Measurements from ENCODE around the gene KCNAB1.

KCNAB1 gene

GRCh38 chr3:156397534-156397933, 277.2 kb downstream of the KCNAB1 start:
- DNase-seq (ENCODE audit: low read depth in 3 of 3, low spot score in 1 of 3), result no peak

- DNase-seq (ENCODE audit: low read depth in 3 of 3, low spot score in 1 of 3), result no peak
Measured at GRCh38 chr3:156400062-156400461, 279.7 kb downstream of the KCNAB1 start.

GRCh38 chr3:156400735-156401134, 280.4 kb downstream of the KCNAB1 start:
- no peak for DNase-seq (ENCODE audit: low read depth in 3 of 3, low spot score in 1 of 3)

DNA sequence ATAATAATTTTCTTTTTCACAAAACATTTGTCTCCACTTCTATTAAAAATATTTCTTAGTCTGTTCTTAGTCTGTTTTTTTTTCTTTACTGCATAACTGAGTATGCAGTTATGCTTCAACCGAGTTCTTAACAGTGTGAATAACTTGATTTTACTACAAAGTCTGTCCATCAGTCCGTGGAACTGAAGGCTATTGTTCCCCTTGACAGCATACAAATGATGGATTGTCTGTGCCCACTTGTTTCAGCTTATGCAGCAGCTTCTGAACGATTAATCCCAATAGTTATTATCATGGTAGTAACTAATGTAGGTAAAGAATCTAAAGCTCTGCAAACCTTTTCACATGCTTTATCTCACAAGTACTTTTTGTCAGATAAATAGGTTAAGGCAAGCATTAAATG, 283.8 kb downstream of the KCNAB1 start:
- no peak for DNase-seq (ENCODE audit: low read depth in 3 of 3, low spot score in 1 of 3)

DNA sequence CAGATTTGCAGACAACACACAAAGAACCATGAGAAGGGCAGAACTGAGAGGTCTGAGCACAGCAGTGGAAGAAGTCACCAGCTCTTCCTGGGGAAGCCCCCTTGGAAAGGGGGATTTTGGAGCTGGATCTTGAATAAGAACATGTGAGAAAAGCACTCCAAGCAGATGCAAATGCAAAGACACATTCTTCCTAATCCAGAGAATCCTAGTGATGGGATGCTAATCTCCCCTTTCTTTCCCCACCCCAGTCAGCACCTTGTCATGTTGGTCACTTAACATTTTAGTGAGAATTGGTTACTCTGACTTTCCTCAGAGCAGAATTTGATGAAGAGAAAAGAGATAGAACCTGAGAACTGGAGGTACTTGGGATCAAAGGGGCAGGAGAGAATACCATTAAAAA, 286.0 kb downstream of the KCNAB1 start:
- DNase-seq (ENCODE audit: low read depth in 3 of 3, low spot score in 1 of 3), result no peak

DNA sequence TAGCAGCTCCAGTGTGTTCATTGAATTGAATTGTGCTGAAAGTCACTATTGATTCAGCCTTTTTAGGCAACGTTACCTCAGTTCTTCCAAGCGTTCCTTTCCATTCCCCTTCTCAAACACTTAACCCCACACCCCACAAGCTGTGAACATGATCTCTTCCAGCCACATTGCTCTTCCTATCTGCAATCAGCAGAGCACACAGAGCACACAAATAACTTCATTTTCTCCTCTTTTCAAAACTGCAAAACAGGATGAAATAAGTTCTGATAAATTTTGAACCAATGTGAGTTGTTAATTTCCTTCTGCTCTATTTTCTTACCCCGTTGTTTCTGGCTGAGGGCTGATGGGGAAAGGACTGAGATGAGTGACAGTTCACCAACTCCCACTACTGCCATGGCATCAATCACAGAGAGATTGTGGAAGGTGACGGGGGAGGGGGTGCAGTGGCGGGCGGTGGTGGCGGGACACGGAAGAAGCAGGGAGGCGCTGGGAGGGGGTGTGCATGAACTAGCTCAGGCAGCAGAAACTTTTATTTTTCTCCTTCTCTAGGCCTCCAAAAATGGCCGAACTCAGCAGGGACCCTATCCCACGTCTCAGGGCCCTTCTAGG, 287.3 kb downstream of the KCNAB1 start:
- DNase-seq (ENCODE audit: low read depth in 3 of 3, low spot score in 1 of 3), result no peak

GRCh38 chr3:156409694-156410093, 289.3 kb downstream of the KCNAB1 start:
- DNase-seq (ENCODE audit: low read depth in 3 of 3, low spot score in 1 of 3), result no peak

- no peak for DNase-seq (ENCODE audit: low read depth in 3 of 3, low spot score in 1 of 3)
Measured at GRCh38 chr3:156412600-156412999, 292.2 kb downstream of the KCNAB1 start.

DNA sequence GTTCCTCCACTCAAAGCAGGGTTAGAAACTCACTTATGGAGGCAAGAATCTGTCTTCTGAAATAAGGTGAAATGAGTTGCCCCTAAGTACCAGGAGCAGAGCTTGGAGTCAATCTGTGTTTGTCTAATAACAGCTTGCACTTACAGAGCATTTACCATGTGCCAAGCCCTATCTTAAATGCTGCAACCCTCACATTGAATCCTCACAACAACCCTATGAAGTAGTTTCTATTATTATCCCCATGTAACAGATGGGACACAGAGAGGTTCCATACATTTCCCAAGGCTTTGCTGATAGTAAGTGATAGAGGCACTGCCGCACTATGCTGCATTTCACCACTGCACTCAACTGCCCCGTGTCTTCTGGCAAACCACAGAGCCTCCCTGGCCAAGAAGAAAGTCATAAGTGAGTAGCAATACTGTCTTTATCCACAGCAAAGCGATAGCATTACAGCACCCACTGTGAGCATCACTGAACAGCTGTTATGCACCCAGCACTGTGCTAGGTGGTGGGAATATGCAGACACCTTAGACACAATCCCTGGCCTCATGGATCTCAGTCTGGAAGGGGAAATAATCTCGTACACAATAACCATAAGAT, 293.0 kb downstream of the KCNAB1 start:
- DNase-seq (ENCODE audit: low read depth in 3 of 3, low spot score in 1 of 3), result no peak

DNA sequence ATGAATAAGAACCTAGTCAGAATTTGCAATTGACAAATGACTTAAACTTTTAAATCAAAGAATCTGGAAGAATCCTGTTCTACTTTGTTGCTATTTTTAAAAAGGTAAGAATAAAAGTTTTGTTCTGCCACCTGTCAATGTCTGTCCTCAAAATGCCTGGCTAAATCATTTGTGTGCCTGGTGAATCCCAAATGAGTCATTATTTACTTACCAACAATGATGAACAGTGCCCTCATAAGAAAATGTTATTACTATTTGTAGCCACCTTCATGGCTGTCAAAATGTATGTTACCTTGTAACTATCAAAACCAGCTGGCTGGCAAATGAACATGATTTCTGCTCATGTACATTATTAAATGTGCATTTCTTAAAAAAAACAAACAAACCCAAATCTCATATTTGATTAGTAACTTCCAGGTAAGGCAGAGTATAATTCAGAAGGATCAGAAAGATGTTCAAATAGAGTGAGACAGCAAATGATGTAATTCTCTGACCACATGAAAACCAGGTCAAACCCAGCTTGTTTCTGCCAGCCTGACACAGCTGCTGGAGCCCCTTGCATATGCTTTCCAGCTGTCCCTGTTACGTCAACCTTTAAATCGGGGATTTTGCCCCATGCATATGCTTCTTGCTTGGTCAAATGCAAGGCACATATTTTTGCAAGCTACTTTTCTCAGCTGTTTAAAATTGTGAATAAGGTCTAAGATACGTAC, 296.6 kb downstream of the KCNAB1 start:
- DNase-seq (ENCODE audit: low read depth in 3 of 3, low spot score in 1 of 3), result no peak

DNA sequence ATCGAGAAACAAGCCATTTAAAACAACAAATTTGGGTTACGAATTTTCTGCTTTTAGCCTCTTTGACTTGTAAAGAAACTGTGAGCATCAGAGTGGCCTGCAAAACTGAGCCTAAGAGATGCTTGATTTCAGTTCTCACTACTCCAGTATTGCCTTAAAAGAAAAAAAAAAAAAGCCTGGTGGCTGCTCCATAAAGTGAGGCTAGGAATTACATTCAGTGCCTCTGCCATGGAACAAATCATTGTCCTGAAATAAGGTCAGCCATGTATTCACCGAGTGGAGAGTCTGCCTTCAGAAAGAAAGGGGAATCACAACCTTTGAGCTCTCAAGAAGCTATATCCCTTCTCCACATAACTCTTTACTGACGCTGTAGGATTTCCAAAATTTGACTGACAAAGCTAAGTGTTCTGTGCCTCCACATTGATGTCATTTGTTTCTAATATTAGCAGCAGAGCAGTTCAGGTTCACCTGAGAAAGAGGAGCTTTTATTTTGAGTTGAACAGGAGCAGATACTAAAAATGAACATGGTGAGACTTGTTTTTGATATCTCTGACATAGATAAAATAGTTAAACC, 297.3 kb downstream of the KCNAB1 start:
- DNase-seq (ENCODE audit: low read depth in 3 of 3, low spot score in 1 of 3), result no peak

DNA sequence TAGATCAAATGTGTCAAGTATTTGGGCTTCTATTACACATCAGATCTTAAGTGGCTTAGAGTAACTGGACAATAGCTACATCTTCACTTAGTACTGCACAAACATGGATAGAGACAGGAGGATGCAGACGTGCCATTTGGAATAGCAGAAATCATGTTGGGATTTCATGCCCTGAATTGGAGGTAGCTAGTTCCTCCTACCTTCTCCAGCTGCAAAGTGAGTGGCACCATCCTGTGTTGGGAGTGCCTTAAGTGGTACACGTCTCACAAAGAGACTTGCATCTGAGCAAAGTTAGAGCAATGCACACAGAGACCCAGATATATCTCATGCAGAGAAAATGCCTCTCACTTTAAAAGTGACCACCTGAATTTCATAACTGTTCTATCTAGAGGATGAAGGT, 298.1 kb downstream of the KCNAB1 start:
- no peak for DNase-seq (ENCODE audit: low read depth in 3 of 3, low spot score in 1 of 3)

- no peak for DNase-seq (ENCODE audit: low read depth in 3 of 3, low spot score in 1 of 3)
Measured at GRCh38 chr3:156421534-156421933, 301.2 kb downstream of the KCNAB1 start.

DNA sequence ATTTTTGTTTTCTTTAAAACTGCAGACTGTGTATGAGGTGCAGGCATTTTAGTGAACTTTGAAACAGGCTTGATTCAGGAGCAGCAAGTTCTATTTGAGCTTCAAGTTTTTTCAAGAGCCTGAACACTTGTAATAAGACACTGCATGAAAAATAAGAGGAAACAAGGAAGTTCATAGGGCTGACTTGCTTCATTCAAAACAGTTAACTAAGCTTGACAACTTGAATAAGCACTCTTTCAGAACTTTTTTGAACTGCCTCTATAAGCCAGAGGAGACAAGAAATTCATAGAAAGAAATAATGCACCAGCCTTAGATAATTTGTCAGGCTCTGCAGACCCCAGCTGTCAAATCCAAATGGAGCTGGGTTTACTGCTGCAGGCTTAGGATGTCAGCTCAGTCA, 304.4 kb downstream of the KCNAB1 start:
- no peak for DNase-seq (ENCODE audit: low read depth in 3 of 3, low spot score in 1 of 3)

DNA sequence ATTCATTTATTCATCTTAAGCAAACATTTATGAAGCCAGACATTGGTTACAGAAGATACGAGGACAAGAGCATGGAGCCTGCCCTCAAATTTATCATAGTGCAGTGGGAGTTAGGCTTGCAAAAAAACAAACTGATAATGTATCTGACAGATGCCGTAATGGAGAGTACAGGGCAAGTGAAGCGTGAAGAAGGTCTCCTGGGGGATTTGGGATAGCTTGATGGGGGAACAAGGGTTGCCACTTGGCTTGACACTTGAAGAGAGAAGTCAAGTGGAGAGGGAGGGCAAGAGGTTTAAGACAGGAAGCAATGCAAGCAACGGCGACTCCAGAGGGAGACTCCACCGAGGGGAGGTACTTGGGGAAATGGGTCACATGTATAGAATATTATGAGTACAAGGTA, 305.3 kb downstream of the KCNAB1 start:
- no peak for DNase-seq (ENCODE audit: low read depth in 3 of 3, low spot score in 1 of 3)

DNA sequence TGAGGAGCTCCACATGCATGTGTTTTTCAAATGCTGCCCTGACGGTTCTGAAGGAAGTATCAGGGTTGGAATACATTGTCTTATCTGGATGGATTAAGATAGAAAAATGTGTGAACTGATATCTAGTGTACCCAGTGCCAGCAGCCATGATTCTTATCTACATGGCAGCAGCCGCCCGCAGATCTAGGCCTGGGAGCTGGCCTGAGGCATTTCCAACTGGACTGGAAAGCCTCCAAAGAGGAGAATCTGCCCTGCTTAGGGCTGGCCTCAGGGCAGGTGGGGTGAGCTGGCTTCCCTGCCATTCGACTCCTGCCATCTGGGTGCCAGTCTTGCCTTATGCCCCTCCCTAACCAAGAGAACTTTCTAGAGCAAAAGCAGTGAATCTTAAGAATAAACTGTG, 308.7 kb downstream of the KCNAB1 start:
- no peak for DNase-seq (ENCODE audit: low read depth in 3 of 3, low spot score in 1 of 3)

GRCh38 chr3:156431334-156432124, 311.2 kb downstream of the KCNAB1 start:
- DNase-seq (ENCODE audit: low read depth in 3 of 3, low spot score in 1 of 3), result no peak

GRCh38 chr3:156432563-156432962, 312.2 kb downstream of the KCNAB1 start:
- no peak for DNase-seq (ENCODE audit: low read depth in 3 of 3, low spot score in 1 of 3)

DNA sequence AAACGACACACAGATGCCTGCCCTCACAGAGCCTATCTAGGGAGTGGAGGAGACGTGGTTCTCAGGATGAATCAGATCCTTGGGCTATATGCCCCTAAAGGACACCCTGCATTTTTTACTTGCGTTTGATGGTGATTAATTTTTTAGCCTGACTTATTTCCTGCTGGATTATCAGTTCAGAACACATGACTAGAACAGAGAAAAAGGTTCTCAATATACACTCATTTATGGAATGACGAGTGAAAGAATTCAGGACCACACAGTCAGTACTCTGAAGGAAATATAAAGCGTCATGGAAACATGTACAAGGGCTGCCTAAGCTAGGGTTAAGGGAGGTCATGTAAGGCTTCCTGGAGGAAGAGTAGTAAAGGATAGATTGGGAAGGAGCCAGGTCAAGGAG, 312.8 kb downstream of the KCNAB1 start:
- no peak for DNase-seq (ENCODE audit: low read depth in 3 of 3, low spot score in 1 of 3)

DNA sequence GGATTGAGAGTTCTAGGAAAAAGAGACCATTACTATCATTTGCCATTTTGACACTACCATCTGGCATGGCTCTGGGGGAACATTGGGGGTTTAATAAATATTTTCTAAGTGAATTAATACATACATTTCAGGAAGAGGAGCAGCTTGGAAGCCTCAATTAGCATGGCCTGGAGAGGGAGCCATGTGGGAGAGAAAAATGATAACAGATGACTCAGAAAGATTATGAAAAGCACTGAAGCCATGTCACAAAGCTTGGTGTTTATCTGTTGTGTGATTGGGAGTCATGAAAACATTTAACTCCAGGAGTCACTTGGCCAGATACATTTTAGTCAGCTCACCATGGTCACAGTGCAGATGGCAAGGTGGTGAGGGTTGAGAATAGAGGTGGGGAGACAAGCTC, 313.5 kb downstream of the KCNAB1 start:
- no peak for DNase-seq (ENCODE audit: low read depth in 3 of 3, low spot score in 1 of 3)

DNA sequence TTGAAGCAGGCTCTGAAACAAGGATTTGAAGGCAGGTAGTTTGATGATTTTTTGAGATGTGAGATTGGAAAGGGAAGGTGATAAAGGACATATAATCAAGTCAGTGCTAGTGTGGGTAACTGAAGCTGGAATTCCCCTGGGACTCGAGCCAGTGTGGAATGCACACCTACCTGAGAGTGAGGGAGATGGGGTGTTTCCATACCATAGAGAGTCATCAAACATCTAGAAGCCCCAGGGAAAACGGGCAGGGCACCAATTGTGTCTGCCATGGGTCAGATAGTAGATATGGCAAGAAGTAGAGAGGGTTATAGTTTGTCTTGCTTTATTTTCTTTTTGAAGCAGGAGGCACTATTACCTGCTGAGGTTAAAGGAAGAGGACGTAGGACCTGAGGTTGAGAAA, 314.5 kb downstream of the KCNAB1 start:
- DNase-seq (ENCODE audit: low read depth in 3 of 3, low spot score in 1 of 3), result no peak

DNA sequence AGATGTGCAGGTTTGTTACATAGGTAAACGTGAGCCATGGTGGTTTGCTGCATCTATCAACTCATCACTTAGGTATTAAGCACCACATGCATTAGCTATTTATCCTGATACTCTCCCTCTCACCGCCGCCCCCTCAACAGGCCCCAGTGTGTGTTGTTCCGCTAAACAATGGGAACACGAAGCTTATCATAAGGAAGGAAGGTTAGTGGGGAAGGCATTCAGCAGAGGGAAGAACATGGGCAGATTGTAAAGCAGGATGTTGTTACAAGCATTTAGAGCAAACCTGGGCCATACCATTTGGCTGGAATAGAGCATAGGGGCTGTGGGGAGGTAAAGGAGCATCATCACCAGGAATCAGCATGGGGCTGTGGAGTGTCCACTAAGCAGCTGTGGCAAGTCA, 322.7 kb downstream of the KCNAB1 start:
- no peak for DNase-seq (ENCODE audit: low read depth in 3 of 3, low spot score in 1 of 3)
